ENCODE data around the gene MINDY3.
"Not testable (repeated sequence)": the region's sequence is repeated elsewhere in the genome, so short reads cannot be mapped to it uniquely, and the experiment has no call there.

The MINDY3 gene

GRCh38 chr10:15853800-15854199 lies 6.5 kb downstream of the MINDY3 start:
- DNase-seq: no peak

GRCh38 chr10:15852111-15852557 lies 8.2 kb downstream of the MINDY3 start:
- DNase-seq: no peak

- not testable (repeated sequence) for DNase-seq
Observed at GRCh38 chr10:15850337-15850978, 9.8 kb downstream of the MINDY3 start.

- no peak for DNase-seq
Observed at GRCh38 chr10:15849316-15849715, 11.0 kb downstream of the MINDY3 start.

GRCh38 chr10:15847481-15847880 lies 12.8 kb downstream of the MINDY3 start:
- no peak for DNase-seq

GRCh38 chr10:15844517-15844916 lies 15.8 kb downstream of the MINDY3 start:
- DNase-seq: no peak

GRCh38 chr10:15843695-15844094 lies 16.6 kb downstream of the MINDY3 start:
- no peak for DNase-seq

GRCh38 chr10:15842556-15843169 lies 17.6 kb downstream of the MINDY3 start:
- DNase-seq: no peak

GRCh38 chr10:15841696-15842095 lies 18.6 kb downstream of the MINDY3 start:
- no peak for DNase-seq

- no peak for DNase-seq
Observed at GRCh38 chr10:15836807-15837206, 23.5 kb downstream of the MINDY3 start.

GRCh38 chr10:15829495-15829894 lies 30.8 kb downstream of the MINDY3 start:
- no peak for DNase-seq

- no peak for DNase-seq
Observed at GRCh38 chr10:15824498-15824897, 35.8 kb downstream of the MINDY3 start.

GRCh38 chr10:15822131-15822530 lies 38.2 kb downstream of the MINDY3 start:
- DNase-seq: no peak

GRCh38 chr10:15821046-15821683 lies 39.1 kb downstream of the MINDY3 start:
- DNase-seq: no peak

GRCh38 chr10:15817409-15818046 lies 42.8 kb downstream of the MINDY3 start:
- DNase-seq: no peak

GRCh38 chr10:15815242-15815885 lies 44.9 kb downstream of the MINDY3 start:
- no peak for DNase-seq

GRCh38 chr10:15814565-15814964 lies 45.7 kb downstream of the MINDY3 start:
- DNase-seq: no peak

- no peak for DNase-seq
Observed at GRCh38 chr10:15813415-15813814, 46.9 kb downstream of the MINDY3 start.

GRCh38 chr10:15809450-15809849 lies 50.9 kb downstream of the MINDY3 start:
- no peak for DNase-seq

GRCh38 chr10:15808204-15808797 lies 52.0 kb downstream of the MINDY3 start:
- no peak for DNase-seq

- no peak for DNase-seq
Observed at GRCh38 chr10:15805395-15806058, 54.8 kb downstream of the MINDY3 start.

- no peak for DNase-seq
Observed at GRCh38 chr10:15804109-15804508, 56.2 kb downstream of the MINDY3 start.

All from activated T-cell treated with anti-CD3 and anti-CD28 coated beads for 4 hours (primary cell).